GM21723 (cell line): ENCODE data around the gene UMODL1.

Source experiments
- ATAC-seq: cut with Tn5 transposase; IDR thresholded peaks from one replicate; pipeline ENCODE4 v1.9.1; 2021; ENCODE audit warnings: mild to moderate bottlenecking, moderate library complexity; ENCODE audit not compliant: unreplicated experiment

The UMODL1 gene

DNA sequence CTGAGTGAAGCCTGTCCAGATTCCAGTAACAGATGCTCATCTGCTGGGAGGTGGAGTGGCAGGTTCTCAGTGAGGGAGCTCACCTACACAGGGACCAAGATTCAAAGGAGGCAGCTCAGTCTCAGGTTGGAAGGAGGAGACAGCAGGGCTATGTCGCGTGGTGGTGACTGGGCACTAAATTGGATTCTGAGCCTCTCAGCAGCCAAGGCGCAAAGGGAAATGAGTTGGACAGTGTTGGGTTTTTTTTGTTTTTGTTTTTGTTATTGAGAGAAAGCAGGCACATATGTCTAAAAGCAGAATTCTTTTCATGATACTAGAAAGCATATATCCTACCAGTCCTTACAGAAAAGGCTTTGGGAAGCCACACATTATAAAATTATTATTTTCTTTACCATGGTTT, 26.2 kb downstream of the UMODL1 start:
- no peak for ATAC-seq

DNA sequence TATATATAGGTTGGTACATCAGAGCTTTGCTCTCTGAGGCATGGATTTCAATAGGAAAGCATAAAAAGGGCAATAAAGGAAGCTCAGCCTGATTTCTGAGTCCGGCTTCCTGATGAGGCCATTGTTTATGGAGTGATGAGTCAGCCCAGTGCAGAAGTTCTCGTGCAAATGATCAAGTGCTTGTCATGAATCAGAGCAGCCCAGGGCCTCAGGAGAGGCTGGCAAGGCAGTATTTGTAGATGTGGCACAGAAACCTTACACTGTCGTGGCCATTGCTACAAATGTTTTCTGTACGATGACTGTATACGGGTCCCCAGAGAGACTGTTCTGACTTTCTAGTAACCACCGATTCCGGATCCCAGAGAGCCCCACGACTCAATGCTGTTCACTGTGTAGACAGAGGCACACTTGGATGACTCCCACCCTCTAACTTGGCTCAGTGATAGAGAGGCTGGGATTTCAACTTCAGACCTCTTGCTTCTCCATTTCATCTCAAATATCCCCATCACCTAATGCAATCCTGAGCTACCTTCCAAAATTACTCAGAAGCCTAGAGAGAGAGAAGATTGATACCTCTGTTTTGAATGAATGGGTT, 26.8 kb downstream of the UMODL1 start:
- ATAC-seq = no peak

DNA sequence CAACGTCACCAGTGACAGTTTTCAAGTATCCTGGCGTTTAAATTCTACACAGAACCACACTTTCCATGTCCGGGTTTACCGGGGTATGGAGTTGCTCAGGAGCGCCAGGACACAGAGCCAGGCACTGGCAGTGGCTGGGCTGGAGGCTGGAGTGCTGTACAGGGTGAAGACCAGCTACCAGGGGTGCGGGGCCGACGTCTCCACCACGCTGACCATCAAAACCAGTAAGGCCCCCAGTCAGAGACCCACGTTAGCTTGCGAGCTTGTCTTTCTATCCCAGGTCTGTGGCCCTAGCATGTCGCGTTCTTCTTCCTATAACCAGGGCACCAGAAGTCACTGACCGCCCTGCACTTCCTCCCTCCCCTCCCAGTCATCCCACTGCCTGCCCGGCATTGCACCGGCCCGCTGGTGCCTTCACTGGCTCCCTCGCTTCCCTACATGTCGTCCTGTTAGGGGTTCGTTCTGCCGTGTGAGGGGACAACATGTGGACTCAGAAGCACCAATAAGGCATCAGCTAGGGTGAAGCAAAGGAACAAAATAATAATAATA, 27.9 kb downstream of the UMODL1 start:
- ATAC-seq = no peak

DNA sequence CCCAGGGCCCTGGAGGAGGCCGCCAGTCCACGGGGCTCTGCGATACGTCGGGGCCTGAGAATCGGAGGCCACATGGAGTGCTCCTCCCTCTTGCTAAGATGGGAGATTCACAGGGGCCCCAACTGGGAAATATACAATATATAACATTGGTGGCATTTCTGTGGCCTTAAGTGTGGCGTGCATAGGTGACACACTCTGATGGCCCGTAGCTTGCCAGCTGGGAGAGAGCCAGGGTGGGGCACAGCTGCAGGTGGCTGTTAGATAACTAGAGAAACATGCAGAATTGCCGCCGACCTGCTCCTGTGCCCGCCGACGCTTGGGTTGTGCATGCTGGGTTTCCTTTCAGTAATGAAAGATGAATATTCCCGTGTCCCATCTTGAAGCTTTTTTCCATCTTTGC, 30.1 kb downstream of the UMODL1 start:
- no peak for ATAC-seq

DNA sequence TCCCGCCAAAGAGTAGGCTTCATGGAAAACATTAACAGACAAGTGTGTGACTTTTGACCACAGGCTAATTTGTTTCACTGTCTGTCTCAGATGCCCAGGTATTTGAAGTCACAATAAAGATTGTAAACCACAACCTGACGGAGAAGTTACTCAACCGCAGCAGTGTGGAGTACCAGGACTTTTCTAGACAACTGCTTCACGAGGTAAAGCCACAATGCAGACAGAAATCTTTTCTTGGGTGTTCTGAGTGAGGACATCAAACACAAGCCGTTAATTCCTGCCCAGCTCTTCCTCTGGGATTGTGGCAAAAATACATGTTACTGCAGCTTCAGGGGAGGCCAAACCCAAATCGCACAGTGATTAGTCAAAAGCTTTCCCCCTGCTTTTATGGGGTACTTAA, 31.0 kb downstream of the UMODL1 start:
- ATAC-seq = no peak

DNA sequence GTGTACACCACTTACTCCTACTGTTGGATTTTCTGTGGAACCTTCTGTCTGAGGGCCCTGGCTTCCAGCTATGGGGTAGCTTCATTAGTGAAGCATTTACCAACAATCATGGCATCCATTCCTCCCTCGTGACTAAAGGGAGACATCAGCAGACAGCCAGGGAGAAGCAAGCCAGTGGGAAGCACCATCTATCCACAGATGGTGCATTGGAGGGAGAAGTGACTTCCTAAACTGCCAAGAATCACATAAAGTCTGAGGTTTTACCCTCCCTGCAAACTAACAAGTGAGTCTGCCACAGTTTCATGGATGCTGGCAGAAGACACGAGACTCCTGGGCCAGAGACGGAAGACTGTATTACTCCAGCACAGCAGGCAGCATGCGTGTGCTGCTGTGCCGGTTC, 31.4 kb downstream of the UMODL1 start:
- ATAC-seq = no peak

DNA sequence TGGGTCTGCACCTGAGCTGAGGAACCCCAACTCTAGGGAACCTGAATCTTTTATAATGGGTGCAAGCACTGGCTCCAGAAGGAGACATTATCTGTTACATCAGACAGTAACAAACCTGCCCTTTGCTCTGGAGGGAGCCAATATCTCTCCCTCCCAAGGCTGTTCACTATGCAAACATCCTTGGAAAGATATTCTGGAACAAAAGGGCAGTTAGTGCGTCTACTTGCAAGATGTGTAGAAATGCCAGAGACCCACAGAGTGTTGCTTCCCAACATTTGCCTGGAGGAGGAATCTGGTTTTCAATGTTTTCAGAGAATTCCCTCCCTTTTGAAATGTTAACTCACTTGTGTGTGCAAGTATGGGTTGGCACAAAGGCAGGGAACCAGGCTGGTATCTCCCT, 31.9 kb downstream of the UMODL1 start:
- no peak for ATAC-seq

DNA sequence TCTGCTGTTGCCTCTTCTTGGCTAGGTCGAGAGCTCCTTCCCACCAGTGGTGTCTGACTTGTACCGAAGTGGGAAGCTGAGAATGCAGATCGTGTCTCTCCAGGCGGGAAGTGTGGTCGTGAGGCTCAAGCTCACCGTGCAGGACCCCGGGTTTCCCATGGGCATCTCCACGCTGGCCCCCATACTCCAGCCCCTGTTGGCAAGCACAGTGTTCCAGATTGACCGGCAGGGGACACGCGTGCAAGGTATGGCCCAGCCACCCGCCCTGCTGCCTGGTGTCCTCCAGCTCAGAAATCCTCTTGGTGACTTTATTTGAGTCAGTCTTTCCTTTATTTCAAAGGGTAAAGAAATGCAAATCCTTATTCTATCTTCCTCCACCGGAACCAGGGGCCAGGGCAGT, 32.7 kb downstream of the UMODL1 start:
- ATAC-seq = no peak

DNA sequence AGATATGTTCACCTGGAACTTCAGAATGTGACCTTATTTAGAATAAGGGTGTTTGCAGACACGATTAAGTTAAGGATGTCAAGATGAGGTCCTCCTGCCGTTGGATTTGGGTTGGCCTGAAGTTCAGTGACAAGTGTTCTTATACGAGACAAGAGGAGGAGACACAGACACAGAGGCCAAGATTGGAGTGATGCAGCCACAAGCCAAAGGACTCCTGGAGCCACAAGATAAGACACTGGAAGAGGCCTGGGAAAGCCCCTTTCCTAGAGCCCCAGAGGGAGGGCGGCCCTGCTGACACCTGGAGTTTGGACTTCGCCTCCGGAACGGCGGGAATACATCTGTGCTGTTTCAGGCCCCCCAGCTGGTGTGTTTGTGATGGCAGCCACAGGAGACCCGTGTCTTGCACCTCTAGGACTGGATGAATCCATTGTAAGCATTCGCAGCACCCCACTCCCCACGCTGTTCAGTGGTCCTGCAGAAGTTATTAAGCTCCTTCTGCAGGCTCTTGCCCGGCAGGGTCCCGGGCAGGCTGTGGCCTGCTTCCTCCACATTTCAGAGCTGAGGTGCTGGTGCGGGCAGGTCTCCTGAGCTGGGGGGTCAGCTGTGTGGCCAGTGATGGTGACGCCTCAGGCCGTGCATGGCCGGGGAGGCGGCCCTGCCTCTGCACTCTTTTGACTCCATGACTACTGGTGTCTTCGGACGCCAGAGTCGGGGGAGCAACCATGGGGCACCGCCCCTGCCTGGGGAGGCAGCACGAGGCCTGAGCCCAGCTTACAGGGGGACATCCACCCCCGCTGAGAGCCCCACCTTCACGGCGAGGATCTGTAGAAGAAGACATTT, 34.6 kb downstream of the UMODL1 start:
- no peak for ATAC-seq

DNA sequence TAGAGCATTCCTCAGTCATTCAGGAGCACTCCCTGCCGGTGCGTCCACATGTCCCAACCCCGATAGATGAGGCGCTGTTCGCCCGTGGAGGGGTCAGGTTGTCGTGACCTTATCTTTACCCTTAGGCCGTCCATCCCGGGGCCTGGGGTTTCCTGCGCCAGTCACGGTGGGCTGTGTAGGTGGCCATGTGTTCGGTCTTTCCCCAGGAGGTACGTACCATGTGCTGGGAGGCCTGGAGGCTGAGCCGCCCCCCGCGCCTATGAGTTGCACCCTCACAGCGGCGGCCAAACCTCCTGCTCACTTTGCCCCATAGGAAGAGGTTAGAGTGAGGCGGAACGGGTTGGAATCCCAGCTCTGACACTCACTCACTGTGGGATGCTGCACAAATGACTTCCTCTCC, 35.3 kb downstream of the UMODL1 start:
- ATAC-seq = no peak

DNA sequence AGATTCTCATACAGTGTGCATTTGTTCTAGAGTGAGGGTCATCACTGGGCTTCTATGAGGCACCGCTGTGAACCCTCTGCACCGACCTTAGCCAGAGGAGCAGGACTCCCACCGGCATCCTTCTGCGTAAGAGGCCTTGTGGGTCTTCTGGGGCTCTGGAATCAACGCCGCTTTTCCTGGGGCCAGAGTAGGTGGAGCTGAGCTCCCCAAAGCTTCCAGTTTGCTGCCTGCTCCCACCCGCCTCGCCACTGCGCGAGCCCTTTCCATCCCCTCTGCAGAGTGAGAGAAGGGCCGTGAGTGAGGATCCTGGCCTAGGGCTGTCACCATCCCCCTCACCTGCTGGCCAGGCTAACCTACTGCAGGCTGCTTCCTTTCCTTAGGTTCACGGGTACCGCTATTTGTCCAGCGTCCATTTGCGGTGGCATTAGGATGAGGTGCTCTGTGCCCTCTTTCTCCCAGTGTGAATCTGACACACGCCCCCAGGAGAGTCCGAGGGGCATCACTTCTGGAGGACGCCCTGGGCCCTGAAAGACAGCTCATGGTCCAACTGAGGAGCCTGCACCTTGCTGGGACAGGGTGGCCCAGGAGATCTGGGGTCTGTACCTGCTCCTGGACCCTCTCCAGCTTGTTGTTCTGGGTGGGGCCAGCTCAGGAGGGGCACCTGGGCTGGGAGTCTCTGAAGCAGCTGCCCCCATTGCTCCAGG, 36.2 kb downstream of the UMODL1 start:
- ATAC-seq = peak; percentile 10

DNA sequence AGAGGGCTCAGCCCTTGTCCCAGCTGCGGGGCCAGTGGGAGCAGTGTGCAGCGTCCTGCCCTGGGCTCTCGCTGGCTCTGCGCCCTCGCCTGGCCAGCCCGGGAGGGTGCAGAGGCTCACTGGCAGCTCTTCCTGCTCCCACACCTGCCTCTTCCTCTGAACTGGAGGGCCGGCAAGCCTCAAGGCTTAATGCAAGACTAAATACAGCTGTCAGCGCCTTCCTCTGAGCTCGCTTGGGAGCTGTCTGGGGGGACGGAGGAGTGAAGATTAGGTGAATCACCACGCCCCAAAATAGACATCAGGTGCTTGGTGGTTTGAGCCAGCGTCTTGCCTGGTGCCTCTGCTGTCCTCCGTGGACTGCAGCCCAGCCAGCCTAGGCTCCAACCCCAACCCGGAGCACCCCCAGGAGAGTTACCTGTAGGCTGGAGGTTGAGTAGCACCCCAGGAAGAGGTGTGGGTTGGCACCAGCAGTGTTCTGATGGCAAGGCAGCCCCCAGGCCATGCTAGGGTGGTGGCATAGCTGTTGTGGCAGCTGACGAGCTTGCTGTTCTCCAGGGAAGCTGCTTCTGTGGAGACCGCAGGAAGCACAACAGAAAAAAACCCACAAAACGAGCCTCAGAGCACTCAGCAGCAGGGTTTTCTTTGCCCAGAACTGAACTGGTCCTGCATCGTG, 36.9 kb downstream of the UMODL1 start:
- peak; percentile 93 for ATAC-seq

DNA sequence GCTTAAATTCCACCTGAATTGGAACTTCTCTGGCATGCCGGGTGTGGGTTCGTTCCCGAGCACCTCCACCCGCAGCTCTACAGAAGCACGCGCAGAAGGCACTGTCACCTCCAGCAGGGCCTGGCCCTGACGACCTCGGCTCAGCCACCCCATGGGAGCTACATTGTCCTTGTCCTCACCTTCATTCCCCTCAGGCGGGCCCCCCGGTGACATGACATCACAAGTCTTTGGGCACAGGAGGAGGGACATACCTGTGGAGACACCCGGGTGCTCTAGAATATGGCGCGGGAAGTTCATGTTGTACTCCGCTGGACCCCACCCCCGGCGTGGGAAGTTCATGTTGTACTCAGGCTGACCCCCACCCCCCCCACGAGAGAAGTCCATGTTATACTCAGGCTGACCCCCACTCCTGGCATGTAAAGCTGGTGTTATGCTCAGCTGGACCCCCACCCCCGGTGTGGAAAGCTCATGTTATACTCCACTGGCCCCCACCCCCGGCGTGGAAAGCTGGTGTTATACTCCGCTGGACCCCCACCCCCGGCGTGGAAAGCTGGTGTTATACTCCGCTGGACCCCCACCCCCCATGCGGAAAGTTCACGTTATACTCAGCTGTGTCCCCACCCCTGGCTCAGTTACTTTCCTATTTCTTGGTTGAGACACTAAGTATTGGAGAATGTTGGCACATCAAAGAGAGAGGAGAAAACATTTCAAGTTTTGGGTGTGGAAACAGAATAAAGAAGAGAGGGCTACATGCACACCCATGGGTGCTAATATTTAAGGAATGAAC, 37.6 kb downstream of the UMODL1 start:
- no peak for ATAC-seq

DNA sequence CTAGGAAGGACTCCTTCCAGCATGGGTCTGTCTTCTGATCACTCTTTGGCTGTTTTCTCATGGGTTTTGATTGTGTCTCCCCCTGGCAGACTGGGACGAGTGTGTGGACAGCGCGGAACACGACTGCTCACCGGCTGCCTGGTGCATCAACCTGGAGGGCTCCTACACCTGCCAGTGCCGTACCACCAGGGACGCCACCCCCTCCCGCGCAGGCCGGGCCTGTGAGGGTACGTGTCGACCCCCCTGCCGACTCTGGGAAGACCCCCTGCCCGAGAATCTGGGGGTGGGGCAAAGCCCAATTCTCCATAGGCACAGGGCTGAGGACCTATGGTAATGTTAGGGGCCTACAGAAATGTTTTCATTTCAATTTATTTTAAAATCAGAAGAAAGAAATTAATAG, 38.4 kb downstream of the UMODL1 start:
- ATAC-seq = no peak

DNA sequence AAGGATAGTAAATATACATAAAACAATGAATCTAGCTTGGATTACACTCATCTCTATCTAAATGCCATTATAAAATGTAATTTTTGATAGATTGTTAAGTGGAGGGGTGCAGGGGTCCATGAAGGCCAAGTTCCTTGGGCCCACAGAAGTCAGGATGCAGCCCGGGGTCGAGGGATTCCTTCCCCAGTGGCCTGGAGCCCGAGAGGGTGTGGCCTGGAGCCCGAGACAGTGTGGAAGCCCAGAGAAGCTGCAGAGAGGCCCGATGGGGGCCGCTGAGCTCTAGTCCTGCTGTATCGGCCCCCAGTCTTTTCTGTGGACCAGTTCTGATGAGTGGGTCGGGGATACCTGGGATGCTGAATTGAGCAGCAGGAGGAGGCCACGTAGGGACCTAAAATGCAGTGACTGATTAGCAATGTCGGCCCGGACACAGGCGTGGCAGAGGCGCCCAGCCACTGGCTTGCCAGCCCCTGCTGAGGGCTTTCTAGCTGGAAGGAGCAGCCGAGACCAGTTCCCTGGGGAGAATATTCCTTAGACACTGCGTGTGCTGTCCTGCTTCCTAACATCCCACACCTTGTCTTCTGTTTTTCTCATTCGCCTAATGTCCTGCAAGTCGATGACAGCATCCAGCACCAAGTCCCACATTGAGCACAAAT, 38.9 kb downstream of the UMODL1 start:
- no peak for ATAC-seq

DNA sequence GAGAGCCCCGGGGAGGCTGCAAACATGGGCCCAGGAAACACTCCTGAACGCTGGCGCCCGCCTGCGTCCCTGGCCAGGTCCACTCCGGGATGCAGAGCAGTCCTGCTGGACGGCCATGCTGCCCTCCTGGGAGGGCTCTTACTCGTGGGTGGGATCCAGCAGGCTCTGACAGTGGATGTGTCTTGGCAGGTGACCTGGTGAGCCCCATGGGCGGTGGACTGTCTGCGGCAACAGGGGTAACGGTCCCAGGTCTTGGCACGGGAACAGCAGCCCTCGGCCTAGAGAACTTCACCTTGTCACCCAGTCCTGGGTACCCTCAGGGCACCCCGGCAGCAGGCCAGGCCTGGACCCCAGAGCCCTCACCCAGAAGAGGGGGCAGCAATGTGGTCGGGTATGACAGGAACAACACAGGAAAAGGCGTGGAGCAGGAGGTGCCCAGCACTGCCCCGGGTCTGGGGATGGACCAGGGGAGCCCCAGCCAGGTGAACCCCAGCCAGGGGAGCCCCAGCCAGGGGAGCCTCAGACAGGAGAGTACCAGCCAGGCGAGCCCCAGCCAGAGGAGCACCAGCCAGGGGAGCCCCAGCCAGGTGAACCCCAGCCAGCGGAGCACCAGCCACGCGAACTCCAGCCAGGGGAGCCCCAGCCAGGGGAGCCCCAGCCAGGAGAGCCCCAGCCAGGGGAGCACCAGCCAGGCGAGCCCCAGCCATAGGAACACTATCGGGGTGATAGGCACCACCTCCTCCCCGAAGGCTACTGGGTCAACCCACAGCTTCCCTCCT, 39.8 kb downstream of the UMODL1 start:
- ATAC-seq = no peak

DNA sequence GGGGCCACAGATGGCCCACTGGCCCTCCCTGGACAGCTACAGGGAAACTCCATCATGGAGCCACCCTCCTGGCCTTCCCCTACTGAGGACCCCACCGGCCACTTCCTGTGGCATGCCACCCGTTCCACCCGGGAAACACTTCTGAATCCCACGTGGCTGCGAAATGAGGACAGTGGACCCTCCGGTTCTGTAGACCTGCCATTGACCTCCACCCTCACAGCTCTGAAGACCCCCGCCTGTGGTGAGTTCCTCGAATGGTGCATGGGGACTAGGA, 40.3 kb downstream of the UMODL1 start:
- no peak for ATAC-seq

DNA sequence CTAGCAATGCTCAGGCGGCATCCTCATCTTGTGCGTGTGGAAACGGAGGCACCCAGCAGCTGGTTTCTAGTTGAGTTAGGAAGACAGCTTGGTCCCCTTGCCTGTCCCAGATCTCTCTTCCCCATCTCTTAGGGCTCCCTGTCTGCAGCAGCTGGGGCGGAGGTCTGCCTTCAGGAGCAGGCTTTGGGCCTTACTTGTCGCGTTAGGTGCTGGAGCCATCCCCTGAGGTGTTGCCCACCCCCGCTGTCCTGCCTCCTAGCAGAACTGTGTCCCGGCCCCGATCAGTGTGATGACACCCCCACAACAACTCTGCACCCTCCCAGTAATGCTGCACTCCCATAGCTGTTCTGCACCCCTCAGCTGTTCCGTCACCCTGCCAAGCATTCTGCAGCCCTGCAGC, 40.7 kb downstream of the UMODL1 start:
- no peak for ATAC-seq

DNA sequence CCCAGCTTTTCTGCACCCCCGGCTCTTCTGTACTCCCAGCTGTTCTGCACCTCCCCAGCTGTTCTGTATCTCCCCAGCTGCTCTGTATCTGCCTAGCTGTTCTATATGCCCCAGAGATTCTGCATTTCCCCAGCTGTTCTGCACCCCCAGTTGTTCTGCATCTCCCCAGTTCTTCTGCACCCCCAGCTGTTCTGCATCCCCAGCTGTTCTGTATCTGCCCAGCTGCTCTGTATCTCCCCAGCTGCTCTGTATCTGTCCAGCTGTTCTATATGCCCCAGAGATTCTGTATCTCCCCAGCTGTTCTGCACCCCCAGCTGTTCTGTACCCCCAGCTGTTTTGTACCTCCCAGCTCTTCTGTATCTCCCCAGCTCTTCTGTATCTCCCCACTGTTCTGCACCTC, 41.1 kb downstream of the UMODL1 start:
- ATAC-seq = no peak
